HG03039 (cell line): ENCODE measurements around the gene FIBP.

Source experiments
- ATAC-seq: cut with Tn5 transposase; IDR thresholded peaks from one replicate; pipeline ENCODE4 v1.9.1; 2021; ENCODE audit warnings: mild to moderate bottlenecking, moderate library complexity; ENCODE audit not compliant: unreplicated experiment

The FIBP gene

DNA sequence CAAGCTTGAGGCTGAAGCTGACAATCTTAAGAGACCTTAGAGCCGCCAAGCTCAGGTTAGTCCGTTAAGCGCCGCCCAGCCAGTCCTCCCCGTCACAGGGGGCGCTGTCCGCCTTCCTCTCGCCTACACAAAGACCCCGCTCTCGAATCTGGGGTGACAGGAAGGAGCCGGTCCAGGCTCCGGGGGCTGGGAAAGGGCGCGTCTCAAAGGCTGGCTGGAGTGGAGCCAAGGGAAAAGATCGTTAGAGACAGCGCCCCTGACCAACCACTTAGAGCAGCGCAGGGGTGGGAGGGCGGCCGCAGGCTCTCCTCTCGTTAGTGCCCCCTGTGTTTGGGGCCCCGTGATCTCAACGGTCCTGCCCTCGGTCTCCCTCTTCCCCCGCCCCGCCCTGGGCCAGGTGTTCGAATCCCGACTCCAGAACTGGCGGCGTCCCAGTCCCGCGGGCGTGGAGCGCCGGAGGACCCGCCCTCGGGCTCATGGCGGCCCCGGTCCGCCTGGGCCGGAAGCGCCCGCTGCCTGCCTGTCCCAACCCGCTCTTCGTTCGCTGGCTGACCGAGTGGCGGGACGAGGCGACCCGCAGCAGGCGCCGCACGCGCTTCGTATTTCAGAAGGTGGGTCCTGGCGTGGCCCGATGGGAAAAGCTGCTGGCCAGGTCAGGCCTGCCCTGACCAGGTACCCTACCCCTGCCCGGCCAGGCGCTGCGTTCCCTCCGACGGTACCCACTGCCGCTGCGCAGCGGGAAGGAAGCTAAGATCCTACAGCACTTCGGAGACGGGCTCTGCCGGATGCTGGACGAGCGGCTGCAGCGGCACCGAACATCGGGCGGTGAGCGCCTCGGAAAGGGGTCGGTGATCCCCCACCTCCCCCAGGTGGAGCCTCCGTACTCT lies 27.8 kb downstream of the FIBP start, which contains the start of gene MUS81:
Gene MUS81, plus strand, starts transcription at position 156 of the 887 bp plus-strand sequence. Its CDS starts 321 bp downstream, at position 477.
- peak; percentile 27 for ATAC-seq

DNA sequence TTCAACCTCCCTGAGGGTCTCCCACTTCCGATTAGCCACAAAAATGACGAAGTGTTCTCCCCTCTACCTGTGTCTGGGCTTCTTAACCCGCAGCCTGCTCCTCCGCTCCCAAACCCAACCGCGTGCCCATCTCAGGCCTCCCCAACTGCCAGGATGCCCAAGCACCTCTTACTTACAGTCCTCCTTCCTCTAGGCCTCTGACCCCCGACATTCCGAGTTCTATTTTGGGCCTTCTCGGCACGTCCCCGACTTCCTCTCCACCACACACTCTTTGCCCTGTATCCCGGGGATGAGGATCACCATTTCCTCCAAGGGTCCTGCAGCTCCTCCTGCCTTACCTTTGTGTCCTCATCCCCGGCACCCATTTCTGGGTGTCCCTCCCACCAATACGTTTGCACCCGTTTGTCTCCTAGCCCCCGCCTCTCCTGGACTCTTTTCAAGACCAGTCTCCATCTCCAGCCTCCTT lies 28.4 kb downstream of the FIBP start:
- ATAC-seq: no peak

- ATAC-seq: peak; percentile 40
Observed at GRCh38 chr11:65859095-65859811, 29.0 kb downstream of the FIBP start.

DNA sequence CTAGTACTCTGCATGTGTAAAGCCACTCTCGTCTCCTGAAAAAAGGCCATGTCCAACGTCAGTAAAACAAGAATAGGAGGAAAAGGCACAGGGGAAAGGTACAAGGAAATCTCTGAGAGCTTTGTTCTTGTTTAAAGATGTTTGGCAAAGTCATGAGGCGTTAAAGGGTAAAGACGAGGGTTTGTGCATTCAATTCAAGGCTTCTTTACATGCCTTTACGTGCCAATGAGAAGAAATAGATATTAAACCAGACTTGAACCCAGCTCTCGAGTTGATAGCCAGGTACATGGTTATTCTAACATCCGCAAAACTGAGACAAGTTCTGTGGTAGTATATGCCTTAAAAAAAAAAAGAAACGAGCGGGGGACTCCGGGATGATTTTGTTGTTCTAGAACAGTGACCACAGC lies 29.6 kb downstream of the FIBP start:
- no peak for ATAC-seq

DNA sequence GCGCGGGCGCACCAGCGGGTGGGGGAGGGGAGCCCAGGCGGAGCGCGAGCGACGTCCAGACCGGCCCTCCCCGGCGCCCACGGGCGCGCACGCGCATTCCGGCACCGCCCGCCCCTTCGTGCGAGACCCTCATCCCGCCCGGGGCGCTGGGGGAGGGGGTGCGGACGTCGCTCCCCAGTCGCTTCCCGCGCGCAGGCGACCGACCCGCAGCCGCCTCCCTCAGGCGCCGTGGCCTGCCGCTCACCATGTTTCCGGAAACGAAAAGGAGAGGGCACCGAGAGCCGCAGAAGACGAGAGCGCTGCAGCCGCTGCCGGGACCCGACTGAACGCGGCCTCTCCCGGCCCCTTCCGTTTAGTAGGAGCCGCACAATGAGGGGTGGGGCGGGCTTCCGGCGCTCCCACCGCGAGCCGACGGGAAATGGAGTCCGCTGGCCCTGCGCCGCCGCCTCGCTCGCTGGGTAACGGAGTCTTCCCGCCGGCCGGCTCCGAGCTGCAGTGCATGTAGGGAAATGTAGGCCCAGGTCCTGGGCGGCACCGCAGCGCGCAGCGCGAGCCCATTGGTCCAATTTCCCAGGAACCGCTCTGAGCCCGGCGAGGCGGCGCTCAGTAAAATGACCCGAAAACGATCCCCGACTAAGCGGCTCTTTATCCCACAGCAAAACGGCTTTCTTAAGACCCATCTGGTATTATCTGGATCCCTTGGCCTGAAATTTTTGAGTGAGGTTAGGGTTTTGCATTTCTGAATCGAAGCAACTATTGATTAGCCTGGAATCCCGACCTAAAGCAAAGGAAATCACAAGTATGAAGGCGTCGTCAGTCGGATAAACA lies 30.2 kb downstream of the FIBP start, which contains the start of gene CFL1:
Gene CFL1, minus strand, starts transcription at position 328 of the 828 bp plus-strand sequence. Its CDS starts 81 bp downstream, at position 247.
- peak; percentile 41 for ATAC-seq

DNA sequence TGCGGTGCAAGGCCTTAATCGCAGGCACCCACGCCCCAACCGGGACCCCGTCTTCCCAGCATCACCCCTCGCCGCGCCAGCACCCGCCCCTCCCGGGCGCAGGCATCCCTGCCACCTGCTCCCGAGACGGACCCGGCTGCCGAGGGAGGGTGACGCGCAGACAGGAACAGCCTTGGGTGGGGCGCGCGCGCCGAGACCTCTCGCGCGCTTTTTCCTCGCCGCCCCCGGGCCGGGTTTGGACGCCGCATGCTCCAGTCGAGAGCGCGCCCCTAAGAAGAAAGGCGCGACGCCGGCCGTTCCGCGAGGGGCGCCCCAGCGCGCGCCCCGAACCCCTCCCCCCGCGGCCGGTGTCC lies 30.8 kb downstream of the FIBP start:
- peak; percentile 1 for ATAC-seq

- peak; percentile 23 for ATAC-seq
Observed at GRCh38 chr11:65856689-65857499, 31.4 kb downstream of the FIBP start.

DNA sequence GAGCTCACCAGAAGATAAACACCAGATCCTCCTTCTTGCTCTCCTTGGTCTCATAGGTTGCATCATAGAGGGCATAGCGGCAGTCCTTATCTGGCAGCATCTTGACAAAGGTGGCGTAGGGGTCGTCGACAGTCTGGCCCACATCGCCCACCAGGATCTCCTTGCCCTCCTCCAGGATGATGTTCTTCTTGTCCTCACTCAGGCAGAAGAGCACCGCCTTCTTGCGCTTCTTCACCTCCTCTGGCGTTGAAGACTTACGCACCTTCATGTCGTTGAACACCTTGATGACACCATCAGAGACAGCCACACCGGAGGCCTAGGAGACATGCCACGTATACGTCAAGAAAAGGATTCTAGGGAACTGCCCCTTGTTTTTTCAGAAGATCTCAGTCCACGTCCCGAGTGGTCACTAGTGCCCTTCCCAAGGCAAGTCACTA lies 32.3 kb downstream of the FIBP start:
- ATAC-seq: no peak

- no peak for ATAC-seq
Observed at GRCh38 chr11:65854852-65855837, 33.1 kb downstream of the FIBP start.

DNA sequence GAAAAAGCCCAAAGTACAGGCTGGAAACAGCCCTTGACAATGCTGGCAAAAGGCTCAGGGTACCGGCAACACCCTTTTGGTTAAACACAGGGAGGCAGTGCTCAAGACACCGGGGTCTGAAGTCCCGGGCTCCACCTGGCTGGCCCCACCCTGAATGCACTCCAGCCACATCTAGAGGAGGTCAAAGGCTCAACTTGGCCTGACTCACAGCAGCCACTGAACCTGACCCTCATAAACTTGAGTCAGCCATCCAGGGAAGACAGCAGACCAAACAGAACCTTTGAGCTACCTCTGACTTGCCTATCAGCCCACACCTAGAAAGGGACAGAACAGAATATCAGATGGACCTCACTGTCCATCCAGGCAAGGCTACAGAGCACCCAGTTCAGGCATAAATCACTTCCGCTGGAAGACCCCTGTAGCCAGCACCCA lies 34.1 kb downstream of the FIBP start:
- ATAC-seq: no peak

- ATAC-seq: no peak
Observed at GRCh38 chr11:65853246-65853979, 34.9 kb downstream of the FIBP start.

DNA sequence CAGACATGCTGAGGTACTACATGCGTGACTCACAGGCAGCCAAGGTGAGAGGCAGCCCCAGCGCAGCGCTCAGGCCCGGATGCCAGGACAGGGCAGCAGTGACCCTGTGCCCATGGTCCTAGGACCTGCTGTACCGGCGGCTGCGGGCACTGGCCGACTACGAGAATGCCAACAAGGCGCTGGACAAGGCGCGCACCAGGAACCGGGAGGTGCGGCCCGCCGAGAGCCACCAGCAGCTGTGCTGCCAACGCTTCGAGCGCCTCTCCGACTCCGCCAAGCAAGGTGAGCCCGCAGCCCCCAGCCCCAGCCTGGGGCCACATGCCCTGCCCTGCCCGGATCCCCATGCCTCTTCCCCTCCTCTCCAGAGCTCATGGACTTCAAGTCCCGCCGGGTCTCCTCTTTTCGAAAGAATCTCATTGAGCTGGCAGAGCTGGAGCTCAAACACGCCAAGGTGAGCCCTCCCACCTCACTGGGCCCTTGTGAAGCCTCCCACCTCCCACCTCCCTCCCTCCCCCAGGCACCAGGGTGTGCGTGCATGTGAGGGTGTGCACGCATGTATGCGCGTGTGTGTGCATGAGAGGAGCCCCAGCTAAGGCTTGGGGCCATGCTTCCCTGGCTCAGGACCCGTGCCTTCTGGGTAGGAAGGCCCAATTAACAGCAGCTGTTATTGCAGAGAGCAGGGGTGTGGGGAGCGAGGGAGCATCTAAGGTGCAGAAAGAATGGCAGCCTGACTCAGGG lies 35.6 kb downstream of the FIBP start:
- ATAC-seq: no peak

GRCh38 chr11:65851811-65852507 lies 36.3 kb downstream of the FIBP start:
- no peak for ATAC-seq

- no peak for ATAC-seq
Observed at GRCh38 chr11:65851083-65851579, 37.1 kb downstream of the FIBP start.

- ATAC-seq: no peak
Observed at GRCh38 chr11:65850217-65851082, 37.8 kb downstream of the FIBP start.

GRCh38 chr11:65849771-65850216 lies 38.5 kb downstream of the FIBP start:
- no peak for ATAC-seq
